ENCODE measurements around the gene AFAP1. TPM values are rescaled to one million over a fixed set of nuclear protein-coding genes. Genes with fewer than 3 reads are reported as not detected.
A peak's percentile ranks its signal among the peaks of the same experiment; 100 is the strongest.

The AFAP1 gene
- total RNA-seq, 4 donors from 2014 or later = 8.2 to 55.0 (median 28.9) TPM

DNA sequence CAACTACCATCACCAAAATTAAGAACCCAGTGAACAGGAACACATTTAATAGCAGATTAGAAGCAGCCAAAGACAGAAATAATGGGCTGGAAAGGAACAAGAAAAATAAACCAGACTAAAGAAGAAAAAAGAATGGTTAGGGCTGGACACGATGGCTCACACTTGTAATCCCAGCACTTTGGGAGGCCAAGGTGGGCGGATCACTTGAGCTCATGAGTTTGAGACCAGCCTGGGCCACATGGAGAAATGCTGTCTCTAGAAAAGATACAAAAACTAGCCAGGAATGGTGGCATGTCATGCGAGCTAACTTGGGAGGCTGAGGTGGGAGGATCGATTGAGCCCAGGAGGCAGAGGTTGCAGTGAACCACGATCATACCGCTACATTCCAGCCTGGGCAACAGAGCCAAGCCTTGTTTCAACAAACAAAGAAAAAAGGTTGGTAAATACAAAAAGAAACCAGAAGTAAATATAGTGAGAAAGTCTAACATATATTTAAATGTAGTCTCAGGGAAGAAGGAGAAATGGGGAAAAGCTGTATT lies 102.0 kb downstream of the AFAP1 start:
- intact Hi-C loops (cut with DNase I; ENCODE audit: low total_unique reads) = no loop called here

DNA sequence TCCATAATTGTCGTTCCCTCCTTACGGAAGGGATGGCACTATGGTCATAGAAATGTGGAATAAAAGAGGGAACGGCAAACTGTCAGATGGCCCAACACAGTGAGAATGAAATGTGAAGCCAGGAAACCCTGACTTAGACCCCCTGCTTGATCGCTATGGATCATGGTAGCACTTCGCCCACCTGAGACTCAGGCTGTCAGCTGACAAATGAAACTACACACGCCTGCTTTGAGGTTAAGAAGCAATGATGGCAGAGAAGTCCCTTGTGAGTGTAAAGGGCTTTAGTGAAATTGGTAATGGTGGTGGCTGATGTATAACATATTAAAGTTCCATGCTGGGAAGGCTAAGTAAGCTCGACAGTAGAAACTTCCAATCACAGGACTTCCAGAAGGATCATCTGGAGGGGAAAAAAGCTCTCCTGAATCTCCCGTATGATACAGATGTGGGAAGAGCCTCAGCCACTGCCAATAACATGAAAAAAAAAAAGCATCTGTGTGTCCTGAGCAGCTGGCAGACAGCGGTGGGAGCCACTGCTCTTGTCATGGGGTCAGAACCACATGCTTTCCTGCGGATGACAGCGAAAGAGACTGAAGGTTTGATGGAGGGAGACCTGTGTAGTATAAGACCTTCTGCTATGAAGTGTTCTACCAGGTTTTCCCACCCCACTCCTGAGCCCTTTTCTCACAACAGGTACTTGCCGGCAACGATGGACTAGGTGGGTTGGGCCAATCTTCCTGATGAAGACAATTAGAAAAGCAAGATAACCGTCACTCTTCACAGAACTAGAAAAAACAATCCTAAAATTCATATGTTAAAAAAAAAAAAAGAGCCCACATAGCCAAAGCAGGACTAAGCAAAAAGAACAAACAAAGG lies 107.6 kb downstream of the AFAP1 start:
- H3K36me3 ChIP-seq = no peaks in the 10 kb centered on the region
- intact Hi-C loops (cut with DNase I; ENCODE audit: low total_unique reads) = no loop called here
- TF ChIP-seq, protein P1, sequence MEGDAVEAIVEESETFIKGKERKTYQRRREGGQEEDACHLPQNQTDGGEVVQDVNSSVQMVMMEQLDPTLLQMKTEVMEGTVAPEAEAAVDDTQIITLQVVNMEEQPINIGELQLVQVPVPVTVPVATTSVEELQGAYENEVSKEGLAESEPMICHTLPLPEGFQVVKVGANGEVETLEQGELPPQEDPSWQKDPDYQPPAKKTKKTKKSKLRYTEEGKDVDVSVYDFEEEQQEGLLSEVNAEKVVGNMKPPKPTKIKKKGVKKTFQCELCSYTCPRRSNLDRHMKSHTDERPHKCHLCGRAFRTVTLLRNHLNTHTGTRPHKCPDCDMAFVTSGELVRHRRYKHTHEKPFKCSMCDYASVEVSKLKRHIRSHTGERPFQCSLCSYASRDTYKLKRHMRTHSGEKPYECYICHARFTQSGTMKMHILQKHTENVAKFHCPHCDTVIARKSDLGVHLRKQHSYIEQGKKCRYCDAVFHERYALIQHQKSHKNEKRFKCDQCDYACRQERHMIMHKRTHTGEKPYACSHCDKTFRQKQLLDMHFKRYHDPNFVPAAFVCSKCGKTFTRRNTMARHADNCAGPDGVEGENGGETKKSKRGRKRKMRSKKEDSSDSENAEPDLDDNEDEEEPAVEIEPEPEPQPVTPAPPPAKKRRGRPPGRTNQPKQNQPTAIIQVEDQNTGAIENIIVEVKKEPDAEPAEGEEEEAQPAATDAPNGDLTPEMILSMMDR (IDR thresholded peaks at IDR 0.05) = no peak
- TF ChIP-seq POLR2A (IDR thresholded peaks at IDR 0.05) = no peak
- H3K27ac ChIP-seq = peak overlapping the region; percentile 48 to 91
- H3K27me3 ChIP-seq = no peaks in the 10 kb centered on the region
- DNase-seq = no peak
- H3K9me3 ChIP-seq = no peaks in the 10 kb centered on the region
- H3K4me3 ChIP-seq = no peak overlapping the region
- H3K4me1 ChIP-seq = peaks cover 0 to 12% of the 10 kb centered on the region in 2 donors

More for the DNA sequence above, 102.0 kb downstream of the AFAP1 start:
- no peak for DNase-seq
- H3K4me1 ChIP-seq = no peaks in the 10 kb centered on the region
- TF ChIP-seq, protein P1 (IDR thresholded peaks at IDR 0.05) = no peak
- no peak for TF ChIP-seq POLR2A (IDR thresholded peaks at IDR 0.05)
- no peak overlapping the region for H3K27ac ChIP-seq
- no peaks in the 10 kb centered on the region for H3K27me3 ChIP-seq
- no peaks in the 10 kb centered on the region for H3K9me3 ChIP-seq
- no peaks in the 10 kb centered on the region for H3K36me3 ChIP-seq
- no peak overlapping the region for H3K4me3 ChIP-seq

DNA sequence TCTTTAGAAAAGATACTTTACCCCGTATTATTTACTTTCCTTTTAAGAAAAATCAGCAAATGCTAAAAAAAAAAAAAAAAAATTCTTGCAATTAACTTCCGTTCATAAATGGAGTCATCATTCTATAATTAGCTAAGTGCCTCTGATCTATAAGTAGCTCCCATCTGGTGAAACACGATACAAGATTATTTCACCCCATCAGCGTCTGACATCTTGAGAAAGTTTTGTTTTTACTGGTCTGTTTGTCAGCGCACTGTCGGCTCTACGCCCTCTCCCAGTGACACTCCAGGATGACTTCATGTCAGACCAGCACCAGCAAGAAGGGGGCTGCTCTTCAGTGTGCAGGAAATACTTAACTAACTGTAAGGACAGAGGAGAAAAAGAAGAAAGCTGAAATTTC lies 108.3 kb downstream of the AFAP1 start:
- Histone ChIP-seq H3K27ac (peak overlapping the region; percentile 48 to 91), H3K4me1 (peaks cover 0 to 12% of the 10 kb centered on the region in 2 donors), H3K36me3 (no peaks in the 10 kb centered on the region), H3K4me3 (no peak overlapping the region), H3K9me3 (no peaks in the 10 kb centered on the region), H3K27me3 (no peaks in the 10 kb centered on the region)
- no peak for DNase-seq
- no peak for TF ChIP-seq POLR2A (IDR thresholded peaks at IDR 0.05)
- TF ChIP-seq, protein P1 (IDR thresholded peaks at IDR 0.05) = no peak
- intact Hi-C loops (cut with DNase I; ENCODE audit: low total_unique reads) = no loop called here

DNA sequence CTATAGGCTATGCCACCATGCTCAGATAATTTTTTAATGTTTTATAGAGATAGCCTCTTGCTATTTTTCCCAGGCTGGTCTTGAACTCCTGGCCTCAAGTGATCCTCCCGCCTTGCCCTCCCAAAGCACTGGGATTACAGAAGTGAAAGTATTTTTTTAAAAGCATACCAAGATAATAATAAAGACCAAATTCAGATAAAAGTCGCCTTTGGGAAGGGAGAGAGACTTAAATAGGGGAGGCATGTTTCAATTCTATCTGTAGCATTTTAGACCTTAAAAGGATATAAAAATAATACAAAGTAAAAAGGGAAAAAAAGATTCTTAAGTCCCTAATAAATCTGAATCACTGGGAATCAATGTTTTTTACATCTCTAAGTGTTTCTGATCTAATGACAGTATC lies 108.9 kb downstream of the AFAP1 start:
- Histone ChIP-seq H3K27ac (peak overlapping the region; percentile 48 to 91), H3K4me3 (no peak overlapping the region), H3K4me1 (peaks cover 0 to 12% of the 10 kb centered on the region in 2 donors), H3K36me3 (no peaks in the 10 kb centered on the region), H3K9me3 (no peaks in the 10 kb centered on the region), H3K27me3 (no peaks in the 10 kb centered on the region)
- no peak for DNase-seq
- intact Hi-C loops (cut with DNase I; ENCODE audit: low total_unique reads) = no loop called here
- no peak for TF ChIP-seq POLR2A (IDR thresholded peaks at IDR 0.05)
- TF ChIP-seq, protein P1 (IDR thresholded peaks at IDR 0.05) = no peak

All from uterus (tissue), 4 donors.